GM12892 (cell line): ENCODE results near the gene CLMN.
"Not testable (repeated sequence)": the region's sequence is repeated elsewhere in the genome, so short reads cannot be mapped to it uniquely, and the experiment has no call there.

Experiments
- DNase-seq: peaks from one replicate; pipeline ENCODE4 v3.0.0; 2011; ENCODE audit not compliant: insufficient read length
- FAIRE-seq: peaks from 2 replicates; lab custom pipeline; 2011; peaks lifted over from hg19 to GRCh38; lab: Jason Lieb, UNC
- POLR2A ChIP-seq: IDR thresholded peaks from 2 replicates; pipeline ENCODE4 v1.6.1; 2011; ENCODE audit warnings: low read depth, low read length, control low read depth
- POLR2AphosphoS5 ChIP-seq: IDR thresholded peaks from 2 replicates; pipeline ENCODE4 v1.6.1; 2011; ENCODE audit warnings: low read depth, low read length, control low read depth
- TAF1 ChIP-seq: IDR thresholded peaks from 2 replicates; pipeline ENCODE4 v1.6.1; 2011; ENCODE audit warnings: low read depth, mild to moderate bottlenecking, control low read depth, low read length, borderline replicate concordance

The CLMN gene

DNA sequence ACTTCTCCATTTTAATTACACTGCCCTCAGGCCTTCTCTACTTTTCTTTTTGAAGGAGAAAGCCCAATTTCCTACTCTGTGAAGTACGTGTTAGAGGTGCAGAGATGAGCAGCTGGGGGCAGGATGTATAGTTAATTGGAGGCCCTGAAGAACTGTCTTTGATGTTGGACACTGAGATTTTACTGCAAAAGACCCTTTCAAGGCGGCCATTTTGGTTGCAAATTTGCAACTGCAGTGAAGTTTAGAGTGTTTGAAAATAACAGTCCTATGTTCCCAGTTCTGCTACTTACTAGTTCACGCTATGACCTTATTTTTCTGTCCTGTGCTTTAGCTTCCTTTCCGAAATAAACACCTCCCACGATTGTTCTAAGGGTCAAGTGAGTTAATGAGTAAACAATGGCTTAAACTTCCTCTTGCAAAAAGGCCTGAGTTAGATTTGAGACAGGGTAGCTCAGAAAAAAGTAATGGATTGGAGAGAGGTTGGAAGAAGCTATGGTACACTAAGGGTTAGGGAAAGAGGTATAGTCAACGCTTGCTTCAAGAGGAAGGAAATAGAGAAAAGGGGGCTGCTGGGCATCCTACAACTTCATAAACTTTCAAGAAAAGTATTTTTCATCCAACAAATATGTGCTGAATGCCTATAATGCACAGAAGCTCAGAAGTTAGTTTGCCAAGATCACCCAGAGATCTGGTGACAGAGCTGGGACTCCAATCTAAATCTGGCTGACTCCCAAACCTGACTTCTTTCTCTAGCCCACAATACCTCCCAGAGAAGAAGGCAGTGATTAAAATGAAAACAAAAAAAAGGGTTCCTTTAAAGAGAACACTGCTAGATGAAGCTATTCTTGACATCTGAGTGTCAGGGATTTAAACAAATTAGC, 135.9 kb downstream of the CLMN start:
- FAIRE-seq (no peak), DNase-seq (no peak)
- TF ChIP-seq POLR2AphosphoS5 (no peak), POLR2A (no peak), TAF1 (no peak)

DNA sequence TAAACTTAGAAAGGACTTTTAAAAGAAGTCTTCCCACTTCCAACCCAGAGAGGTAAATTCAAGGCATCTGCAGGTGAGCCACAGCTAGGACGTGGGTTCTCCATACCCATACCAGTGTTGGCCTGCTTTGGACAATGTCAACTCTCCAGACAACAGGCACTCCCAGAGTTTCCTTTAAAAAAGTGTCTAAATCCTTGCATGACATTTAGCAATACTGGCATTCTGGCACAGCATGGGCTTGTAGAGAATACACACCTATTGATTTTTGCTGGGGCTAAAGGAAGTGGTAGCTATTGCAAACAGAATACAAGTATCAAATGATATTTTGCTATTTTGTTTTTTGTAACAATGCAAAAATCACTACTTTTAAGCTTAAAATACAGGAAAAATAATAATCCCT, 136.6 kb downstream of the CLMN start:
- no peak for TF ChIP-seq POLR2A
- no peak for TF ChIP-seq TAF1
- TF ChIP-seq POLR2AphosphoS5, result no peak
- FAIRE-seq (no peak), DNase-seq (no peak)

DNA sequence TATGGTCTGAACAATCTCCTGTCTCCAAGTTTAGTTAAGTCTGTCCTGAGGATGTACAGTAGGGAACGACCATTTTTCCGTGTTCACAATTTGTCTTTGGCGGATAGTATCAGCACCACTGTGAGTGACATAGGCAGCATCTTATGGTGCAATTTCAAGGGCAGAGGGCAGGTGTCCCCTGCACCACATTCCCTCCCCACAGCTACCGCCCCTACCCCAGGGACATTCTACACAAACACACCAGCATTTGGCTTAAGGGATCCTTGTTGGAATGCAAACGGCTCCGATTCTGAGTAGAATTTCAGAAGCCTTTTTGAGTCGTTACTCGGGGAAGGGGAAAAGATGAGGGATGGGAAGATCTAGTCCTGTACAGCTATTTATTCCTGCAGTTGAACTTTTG, 137.3 kb downstream of the CLMN start:
- no peak for DNase-seq
- no peak for FAIRE-seq
- TF ChIP-seq POLR2A (no peak), POLR2AphosphoS5 (no peak), TAF1 (no peak)

DNA sequence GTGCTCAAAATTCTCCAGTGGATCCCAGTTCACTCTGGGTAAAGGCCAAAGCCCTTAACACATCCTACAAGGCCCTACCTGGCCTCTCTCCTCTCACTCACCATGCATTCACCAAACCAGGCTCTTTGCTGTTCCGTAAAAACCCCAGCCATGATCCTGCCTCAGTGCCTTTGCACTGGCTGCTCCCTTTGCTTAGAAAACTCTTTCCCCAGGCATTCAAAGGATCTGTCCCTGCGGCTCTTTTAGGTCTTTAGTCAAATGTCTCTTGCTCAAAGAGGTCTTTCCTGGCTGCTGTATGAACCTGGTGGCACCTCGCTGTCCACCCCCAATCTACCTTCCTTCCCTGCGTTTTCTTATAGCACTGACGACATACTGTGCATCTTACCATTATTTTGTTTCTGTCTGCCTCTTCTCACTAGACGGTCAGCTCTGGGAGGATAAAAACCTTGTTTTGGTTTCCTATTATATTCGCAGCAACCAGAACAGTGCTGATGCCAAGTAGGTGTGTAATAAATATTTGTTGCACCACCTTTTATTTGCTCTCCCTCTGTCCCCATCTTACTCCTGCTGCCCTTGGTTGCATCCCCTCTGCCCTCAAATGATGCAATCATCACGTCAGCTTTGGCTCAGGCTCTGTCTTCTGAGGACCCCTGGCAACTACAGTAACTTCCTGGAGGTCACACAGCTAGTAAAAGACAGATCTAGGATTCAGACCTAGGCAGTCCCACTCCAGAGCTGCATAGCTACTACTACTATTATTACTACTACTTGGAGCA, 138.6 kb downstream of the CLMN start:
- TF ChIP-seq TAF1 (no peak), POLR2A (no peak), POLR2AphosphoS5 (no peak)
- FAIRE-seq (no peak), DNase-seq (no peak)

DNA sequence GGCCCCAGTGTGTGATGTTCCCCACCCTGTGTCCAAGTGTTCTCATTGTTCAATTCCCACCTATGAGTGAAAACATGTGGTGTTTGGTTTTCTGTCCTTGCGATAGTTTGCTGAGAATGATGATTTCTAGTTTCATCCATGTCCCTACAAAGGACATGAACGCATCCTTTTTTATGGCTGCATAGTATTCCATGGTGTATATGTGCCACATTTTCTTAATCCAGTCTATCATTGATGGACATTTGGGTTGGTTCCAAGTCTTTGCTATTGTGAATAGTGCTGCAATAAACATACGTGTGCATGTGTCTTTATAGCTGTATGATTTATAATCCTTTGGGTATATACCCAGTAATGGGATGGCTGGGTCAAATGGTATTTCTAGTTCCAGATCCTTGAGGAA, 144.0 kb downstream of the CLMN start:
- not testable (repeated sequence) for FAIRE-seq, DNase-seq

DNA sequence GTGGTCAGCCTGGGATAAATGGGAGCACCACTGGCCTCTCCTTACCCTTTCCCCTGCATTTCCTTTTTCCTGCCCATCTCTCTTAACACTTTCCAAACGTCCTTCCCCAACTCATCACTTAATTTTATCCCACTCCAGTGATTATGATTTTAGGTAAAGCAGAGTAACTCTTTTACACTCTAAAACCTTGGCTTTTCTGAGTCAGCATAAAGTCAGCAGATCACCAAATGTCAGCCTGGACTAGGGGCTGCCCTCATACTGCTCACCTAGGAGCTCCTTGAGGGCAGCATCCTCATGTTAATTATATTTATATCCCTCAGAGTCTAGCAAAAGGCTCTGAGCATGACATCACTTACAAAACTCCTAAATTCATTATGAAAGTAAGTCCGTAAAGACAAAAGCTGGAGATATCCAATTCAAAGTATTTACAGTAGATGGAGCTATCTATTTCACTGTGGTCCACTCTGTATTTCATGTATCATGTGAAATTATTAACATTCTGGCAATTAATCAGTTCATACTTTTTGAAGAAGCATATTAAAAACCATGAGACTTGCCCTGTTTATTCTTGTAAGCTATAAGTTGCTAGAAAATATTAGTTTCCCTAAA, 145.4 kb downstream of the CLMN start:
- FAIRE-seq (no peak), DNase-seq (no peak)
- no peak for TF ChIP-seq TAF1
- TF ChIP-seq POLR2A, result no peak
- TF ChIP-seq POLR2AphosphoS5, result no peak

DNA sequence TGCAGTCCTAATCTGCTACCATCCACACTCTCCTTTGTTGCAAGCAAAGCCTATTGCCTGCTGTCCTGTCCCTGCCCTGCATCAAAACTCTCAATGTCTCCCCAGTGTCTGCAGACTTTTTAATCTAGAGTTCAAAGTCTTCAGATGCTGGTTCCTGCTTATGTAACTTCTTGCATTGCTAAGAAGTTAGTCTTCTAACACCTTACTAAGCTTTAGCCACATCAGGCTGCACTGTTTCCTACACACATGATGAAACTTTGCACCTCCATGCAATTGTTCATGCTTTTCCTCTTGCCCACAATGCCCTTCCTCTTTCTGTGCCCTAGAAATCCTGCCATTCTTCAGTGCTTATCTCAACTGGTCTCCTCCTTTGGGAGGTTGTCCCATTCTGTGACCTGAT, 146.2 kb downstream of the CLMN start:
- TF ChIP-seq POLR2AphosphoS5, result no peak
- no peak for TF ChIP-seq TAF1
- TF ChIP-seq POLR2A, result no peak
- FAIRE-seq (no peak), DNase-seq (no peak)

DNA sequence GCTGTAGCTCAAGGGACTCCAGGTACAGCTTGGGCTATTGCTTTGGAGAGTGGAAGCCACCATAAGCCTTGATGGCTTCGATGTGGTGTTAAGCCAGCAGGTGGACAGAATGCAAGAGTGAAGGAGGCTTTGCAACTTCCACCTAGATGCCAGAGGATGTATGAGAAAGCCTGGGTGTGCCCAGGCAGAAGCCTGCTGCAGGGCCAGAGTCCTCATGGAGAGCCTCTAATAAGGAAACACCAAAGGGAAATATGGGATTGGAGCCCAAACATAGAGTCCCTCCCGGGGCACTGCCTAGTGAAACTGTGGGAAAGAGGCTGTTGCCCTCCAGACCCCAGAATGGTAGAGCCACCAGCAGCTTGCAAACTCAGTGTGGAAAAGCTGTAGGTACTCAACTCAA, 152.5 kb downstream of the CLMN start:
- DNase-seq (no peak), FAIRE-seq (no peak)

DNA sequence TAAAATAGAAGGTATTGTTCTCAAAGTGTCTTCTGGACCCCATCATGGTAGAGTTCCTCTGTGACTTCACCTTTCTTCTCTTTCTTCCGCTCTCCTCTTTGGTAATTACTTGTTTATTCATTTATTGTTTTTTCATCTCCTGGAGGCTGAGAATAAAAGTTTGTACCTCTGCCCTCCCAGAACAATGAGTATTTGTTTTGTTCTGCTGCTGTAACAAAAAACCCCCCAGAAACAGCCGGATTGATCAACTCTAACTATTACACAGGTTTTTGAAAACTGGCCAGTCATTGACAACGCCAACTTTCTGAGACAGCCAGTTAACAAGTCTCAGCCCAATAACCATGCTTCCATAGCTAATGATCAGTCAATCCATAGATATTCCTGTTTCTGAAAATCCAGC, 154.2 kb downstream of the CLMN start:
- FAIRE-seq (no peak), DNase-seq (no peak)
- TF ChIP-seq POLR2AphosphoS5 (no peak), POLR2A (no peak), TAF1 (no peak)

More for the DNA sequence above, 152.5 kb downstream of the CLMN start:
- TF ChIP-seq POLR2A (no peak), TAF1 (no peak), POLR2AphosphoS5 (no peak)

DNA sequence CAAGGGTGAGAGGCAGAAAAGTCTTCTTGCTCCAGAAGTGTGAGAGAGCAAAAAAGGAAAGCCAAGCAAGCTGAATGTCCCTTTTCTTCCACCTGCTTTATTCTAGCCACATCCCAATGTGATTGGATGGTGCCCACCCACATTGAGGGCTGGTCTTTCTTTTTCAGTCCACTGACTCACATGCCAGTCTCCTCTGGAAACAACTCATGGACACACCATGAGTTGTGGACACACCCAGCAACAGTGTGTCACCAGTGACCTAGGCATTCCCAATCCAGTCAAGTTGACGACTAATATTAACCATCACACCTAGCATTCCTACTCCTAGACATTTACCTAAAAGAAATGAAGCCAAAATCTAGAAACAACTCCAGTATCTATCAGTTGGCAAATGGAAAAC, 155.2 kb downstream of the CLMN start:
- FAIRE-seq, result no peak

DNA sequence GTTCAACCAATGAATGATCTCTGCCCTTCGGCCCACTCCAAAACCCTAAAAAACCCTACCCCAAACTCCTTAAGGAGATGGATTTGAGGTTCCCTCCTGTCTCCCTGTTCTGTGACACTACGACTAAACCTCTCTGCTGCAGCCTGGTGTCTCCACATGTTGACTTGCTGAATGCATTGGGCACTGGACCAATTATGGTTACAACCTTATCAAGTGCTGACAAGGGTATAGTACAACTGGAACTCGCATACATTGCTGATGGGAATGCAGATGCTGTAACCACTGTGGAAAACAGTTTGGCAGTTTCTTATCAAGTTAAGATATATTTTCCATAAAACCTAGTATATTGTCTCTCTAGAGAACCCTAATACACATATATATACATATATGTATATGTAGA, 156.0 kb downstream of the CLMN start:
- DNase-seq, result no peak
- TF ChIP-seq POLR2AphosphoS5 (no peak), POLR2A (no peak), TAF1 (no peak)
- no peak for FAIRE-seq

More for the DNA sequence above, 155.2 kb downstream of the CLMN start:
- DNase-seq, result no peak
- TF ChIP-seq TAF1, result no peak
- TF ChIP-seq POLR2AphosphoS5, result no peak
- no peak for TF ChIP-seq POLR2A
